ENCODE data around the gene PLD1. TPM values are rescaled to one million over a fixed set of nuclear protein-coding genes. Genes with fewer than 3 reads are reported as not detected.

The PLD1 gene
- total and polyA plus RNA-seq, 5 donors, result 17.0 to 79.5 (median 53.9) TPM

DNA sequence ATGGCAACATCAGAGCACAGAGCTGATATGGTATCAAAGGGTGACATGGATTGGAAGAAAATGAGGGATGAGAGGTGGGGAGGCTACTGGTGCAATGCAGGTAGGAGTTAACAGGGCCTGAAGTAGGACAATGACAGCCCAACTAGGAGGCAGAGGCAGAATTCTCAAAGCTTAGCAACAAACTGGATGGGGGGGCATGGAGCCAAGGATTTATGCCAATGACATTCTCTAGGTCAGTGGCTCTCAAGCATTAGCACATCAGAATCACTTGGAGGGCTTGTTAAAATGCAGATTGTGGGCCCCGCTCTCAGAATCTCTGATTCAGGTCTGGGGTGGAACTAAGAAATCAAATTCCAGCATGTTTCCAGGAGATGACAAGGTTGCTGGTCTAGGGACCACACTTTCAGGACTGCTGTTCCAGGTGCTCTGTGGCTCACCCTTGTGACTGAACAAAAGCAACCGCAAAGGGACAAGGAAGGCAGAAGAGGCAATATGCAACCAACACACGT is 252.0 kb downstream of the PLD1 start:
- intact Hi-C loops (cut with DNase I), result loop anchor here in 2 of 4 donors (10.0 kb wide), 2 partner anchors 93 to 373 kb away; partner anchors contain the start of gene TNIK (in 1 of the 2)
- Histone ChIP-seq H3K4me1 (ENCODE audit: control insufficient read depth, insufficient read depth, low read length) (no peaks in the 10 kb centered on the region), H3K4me3 (ENCODE audit: low read length) (no peak overlapping the region), H3K27me3 (ENCODE audit: control insufficient read depth, insufficient read depth) (no peaks in the 10 kb centered on the region), H3K9me3 (ENCODE audit: control insufficient read depth, low read length) (no peaks in the 10 kb centered on the region), H3K27ac (ENCODE audit: low read length) (no peak overlapping the region)
- DNase-seq (no peak), ATAC-seq (no peak)
- 70% methylated on average over 3 of the region's 3 CpGs for WGBS

GRCh38 chr3:171557173-171557572 is 253.1 kb downstream of the PLD1 start:
- Histone ChIP-seq H3K4me3 (ENCODE audit: low read length) (no peak overlapping the region), H3K4me1 (ENCODE audit: control insufficient read depth, insufficient read depth, low read length) (no peaks in the 10 kb centered on the region), H3K27me3 (ENCODE audit: control insufficient read depth, insufficient read depth) (no peaks in the 10 kb centered on the region), H3K27ac (ENCODE audit: low read length) (no peak overlapping the region), H3K9me3 (ENCODE audit: control insufficient read depth, low read length) (no peaks in the 10 kb centered on the region)
- intact Hi-C loops (cut with DNase I), result loop anchor here in 2 of 4 donors (10.0 kb wide), 2 partner anchors 92 to 372 kb away; partner anchors contain the start of gene TNIK (in 1 of the 2)
- DNase-seq (no peak), ATAC-seq (no peak)

- no peaks in the 10 kb centered on the region for H3K4me1 ChIP-seq (ENCODE audit: control insufficient read depth, insufficient read depth, low read length)
- H3K9me3 ChIP-seq (ENCODE audit: control insufficient read depth, low read length), result no peaks in the 10 kb centered on the region
- whole genome bisulfite sequencing, result 72% methylated on average over 4 of the region's 4 CpGs
- DNase-seq (no peak), ATAC-seq (no peak)
- no peak overlapping the region for H3K4me3 ChIP-seq (ENCODE audit: low read length)
- H3K27me3 ChIP-seq (ENCODE audit: control insufficient read depth, insufficient read depth), result no peaks in the 10 kb centered on the region
- intact Hi-C loops (cut with DNase I), result loop anchor here in 2 of 4 donors (10.0 kb wide), 2 partner anchors 92 to 372 kb away; partner anchors contain the start of gene TNIK (in 1 of the 2)
- H3K27ac ChIP-seq (ENCODE audit: low read length), result no peak overlapping the region
Observed at GRCh38 chr3:171556574-171557145, 253.6 kb downstream of the PLD1 start.

DNA sequence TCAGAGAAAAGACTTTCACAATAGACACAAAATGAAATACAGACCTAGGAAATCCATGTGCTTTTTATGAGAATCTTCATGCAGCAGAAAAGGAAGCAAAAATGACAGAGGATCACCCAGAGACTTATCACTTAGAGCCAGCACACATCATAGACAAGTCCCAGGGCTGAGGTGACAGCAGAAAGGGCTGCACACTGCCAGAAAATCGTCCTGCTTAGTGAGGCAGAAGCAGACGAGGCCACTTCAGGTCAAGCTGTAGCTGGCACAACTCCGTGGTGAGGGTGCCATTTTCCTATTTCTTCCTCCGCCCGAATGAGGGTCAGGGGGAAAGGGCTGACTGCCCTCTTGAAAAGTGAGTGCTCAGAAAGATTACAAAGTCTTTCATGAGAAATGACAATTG is 254.1 kb downstream of the PLD1 start:
- peak; percentile 24 to 72 (median 71) for DNase-seq
- Histone ChIP-seq H3K9me3 (ENCODE audit: control insufficient read depth, low read length) (no peaks in the 10 kb centered on the region), H3K4me1 (ENCODE audit: control insufficient read depth, insufficient read depth, low read length) (no peaks in the 10 kb centered on the region), H3K27me3 (ENCODE audit: control insufficient read depth, insufficient read depth) (no peaks in the 10 kb centered on the region), H3K27ac (ENCODE audit: low read length) (no peak overlapping the region), H3K4me3 (ENCODE audit: low read length) (no peak overlapping the region)
- ATAC-seq, result peak; percentile 86 to 87
- WGBS, result 32% methylated on average over 5 of the region's 5 CpGs
- intact Hi-C loops (cut with DNase I), result loop anchor here in 2 of 4 donors (10.0 kb wide), 2 partner anchors 91 to 371 kb away; partner anchors contain the start of gene TNIK (in 1 of the 2)

DNA sequence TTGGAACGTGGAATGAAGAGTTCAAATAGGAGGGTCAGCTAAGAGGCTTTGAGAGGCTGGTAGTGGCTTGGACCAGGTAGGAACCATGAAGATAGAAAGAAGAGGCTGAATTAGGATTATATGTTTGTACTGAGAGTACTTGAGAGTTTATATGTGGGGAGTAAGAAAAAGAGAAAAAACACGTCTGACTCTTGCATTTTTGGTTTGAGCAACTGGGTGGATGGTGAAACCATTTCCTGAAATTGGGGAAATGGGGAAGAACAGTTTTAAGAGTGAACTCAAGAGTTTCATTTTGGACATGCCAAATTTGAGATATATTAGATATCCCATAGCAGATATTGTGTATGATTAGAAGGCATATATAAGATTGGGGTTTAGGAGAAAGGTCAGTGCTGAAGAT is 257.2 kb downstream of the PLD1 start:
- WGBS, result 52% methylated on average over 2 of the region's 2 CpGs
- intact Hi-C loops (cut with DNase I), result loop anchor here in 2 of 4 donors (10.0 kb wide), 2 partner anchors 88 to 368 kb away; partner anchors contain the start of gene TNIK (in 1 of the 2)
- Histone ChIP-seq H3K4me1 (ENCODE audit: control insufficient read depth, insufficient read depth, low read length) (no peaks in the 10 kb centered on the region), H3K27ac (ENCODE audit: low read length) (no peak overlapping the region), H3K4me3 (ENCODE audit: low read length) (no peak overlapping the region), H3K27me3 (ENCODE audit: control insufficient read depth, insufficient read depth) (no peaks in the 10 kb centered on the region), H3K9me3 (ENCODE audit: control insufficient read depth, low read length) (no peaks in the 10 kb centered on the region)
- ATAC-seq (no peak), DNase-seq (no peak)

- 92% methylated on average over 1 of the region's 1 CpG for WGBS
- Histone ChIP-seq H3K4me3 (ENCODE audit: low read length) (no peak overlapping the region), H3K27ac (ENCODE audit: low read length) (no peak overlapping the region), H3K9me3 (ENCODE audit: control insufficient read depth, low read length) (no peaks in the 10 kb centered on the region), H3K27me3 (ENCODE audit: control insufficient read depth, insufficient read depth) (no peaks in the 10 kb centered on the region), H3K4me1 (ENCODE audit: control insufficient read depth, insufficient read depth, low read length) (no peaks in the 10 kb centered on the region)
- intact Hi-C loops (cut with DNase I), result loop anchor here in 2 of 4 donors (10.0 kb wide), 2 partner anchors 88 to 368 kb away; partner anchors contain the start of gene TNIK (in 1 of the 2)
- DNase-seq, result no peak
- ATAC-seq, result no peak
Observed at GRCh38 chr3:171552531-171552930, 257.8 kb downstream of the PLD1 start.

DNA sequence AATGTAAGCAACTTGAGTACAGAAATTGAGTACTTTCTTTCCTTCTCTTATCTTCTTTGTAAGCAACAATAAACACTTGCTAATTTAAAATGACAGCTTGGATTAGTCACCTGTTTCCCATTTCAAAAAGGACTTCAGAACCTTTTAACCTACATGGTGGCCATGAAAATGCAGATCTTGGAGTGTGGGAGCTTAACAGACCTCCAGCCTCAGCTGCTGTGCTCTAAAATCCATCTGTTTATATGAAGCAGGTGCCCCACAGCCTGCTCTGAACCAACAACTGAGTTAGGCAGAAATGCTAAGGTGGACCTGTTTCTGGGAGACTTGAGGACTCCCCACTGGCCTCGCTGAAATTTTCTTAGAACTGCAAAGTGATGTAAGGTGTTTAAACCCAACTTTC is 259.0 kb downstream of the PLD1 start:
- H3K4me3 ChIP-seq (ENCODE audit: low read length), result no peak overlapping the region
- no peak for DNase-seq
- no peaks in the 10 kb centered on the region for H3K9me3 ChIP-seq (ENCODE audit: control insufficient read depth, low read length)
- intact Hi-C loops (cut with DNase I), result loop anchor here in 2 of 4 donors (10.0 kb wide), 2 partner anchors 86 to 366 kb away; partner anchors contain the start of gene TNIK (in 1 of the 2)
- H3K27ac ChIP-seq (ENCODE audit: low read length), result no peak overlapping the region
- ATAC-seq, result no peak
- H3K4me1 ChIP-seq (ENCODE audit: control insufficient read depth, insufficient read depth, low read length), result no peaks in the 10 kb centered on the region
- WGBS, result 97% methylated on average over 1 of the region's 1 CpG
- no peaks in the 10 kb centered on the region for H3K27me3 ChIP-seq (ENCODE audit: control insufficient read depth, insufficient read depth)

Other genes starting within 250 kb of the PLD1 start
- not detected for gene TMEM212, start 32.9 kb upstream of the PLD1 start, total RNA-seq
- not detected for gene TMEM212, start 32.9 kb upstream of the PLD1 start, polyA plus RNA-seq
- gene FNDC3B, start 229.1 kb upstream of the PLD1 start, total RNA-seq, result 100 to 1,000 TPM in 1 of 4 donors, 10 to 100 TPM in 3; 82.9 to 117 (median 84.9) TPM
- 15.8 TPM for gene FNDC3B, start 229.1 kb upstream of the PLD1 start, polyA plus RNA-seq